Measurements from ENCODE around the gene NFYA.
A peak's percentile ranks its signal among the peaks of the same experiment; 100 is the strongest.

The NFYA gene

GRCh38 chr6:41027799-41028560, 44.8 kb upstream of the NFYA start (continued):
- TF ChIP-seq ZXDB (tag by site-specific recombination; IDR thresholded peaks at IDR 0.05) (0 out of 2 replicates have a peak, but pooled peaks have one; percentile 34), ZNF843 (tag by site-specific recombination; IDR thresholded peaks at IDR 0.05) (peak; percentile 39; the same call in 1 of the 2 replicates), ZSCAN30 (tag by site-specific recombination; IDR thresholded peaks at IDR 0.05) (peak; percentile 75), ZNF560 (tag by site-specific recombination; IDR thresholded peaks at IDR 0.05; ENCODE audit: borderline replicate concordance) (peak; percentile 66; the same call in 1 of the 2 replicates), ZNF76 (tag by site-specific recombination; IDR thresholded peaks at IDR 0.05; ENCODE audit: borderline replicate concordance, low read depth) (peak; percentile 65; the same call in 1 of the 2 replicates), SP3 (tag by site-specific recombination; IDR thresholded peaks at IDR 0.05) (peak; percentile 74), ZNF558 (tag by site-specific recombination; IDR thresholded peaks at IDR 0.05) (no peak), KLF9 (tag by site-specific recombination; IDR thresholded peaks at IDR 0.05; ENCODE audit: low read depth) (peak; percentile 91)
- TF ChIP-seq, protein P1, sequence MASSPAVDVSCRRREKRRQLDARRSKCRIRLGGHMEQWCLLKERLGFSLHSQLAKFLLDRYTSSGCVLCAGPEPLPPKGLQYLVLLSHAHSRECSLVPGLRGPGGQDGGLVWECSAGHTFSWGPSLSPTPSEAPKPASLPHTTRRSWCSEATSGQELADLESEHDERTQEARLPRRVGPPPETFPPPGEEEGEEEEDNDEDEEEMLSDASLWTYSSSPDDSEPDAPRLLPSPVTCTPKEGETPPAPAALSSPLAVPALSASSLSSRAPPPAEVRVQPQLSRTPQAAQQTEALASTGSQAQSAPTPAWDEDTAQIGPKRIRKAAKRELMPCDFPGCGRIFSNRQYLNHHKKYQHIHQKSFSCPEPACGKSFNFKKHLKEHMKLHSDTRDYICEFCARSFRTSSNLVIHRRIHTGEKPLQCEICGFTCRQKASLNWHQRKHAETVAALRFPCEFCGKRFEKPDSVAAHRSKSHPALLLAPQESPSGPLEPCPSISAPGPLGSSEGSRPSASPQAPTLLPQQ (tag by site-specific recombination; IDR thresholded peaks at IDR 0.05): peak; percentile 72; the same call in 1 of the 2 replicates

GRCh38 chr6:41028561-41029412, 44.0 kb upstream of the NFYA start:
- Histone ChIP-seq H3K4me3 (ENCODE audit: low read depth, low read length) (no peak overlapping the region), H3K4me1 (ENCODE audit: control insufficient read depth, insufficient read depth, low read length) (no peaks in the 10 kb centered on the region), H3K36me3 (ENCODE audit: control insufficient read depth in 2 of 2, insufficient read depth in 1 of 2, low read length in 2 of 2) (no peaks in the 10 kb centered on the region), H3K27ac (ENCODE audit: extremely low read depth, low read depth, low read length) (no peak overlapping the region), H3K9me3 (ENCODE audit: control insufficient read depth, insufficient read depth, low read depth, low read length) (no peaks in the 10 kb centered on the region)
- TF ChIP-seq ZNF398 (tag by site-specific recombination; IDR thresholded peaks at IDR 0.05): peak; percentile 66
- no peak for TF ChIP-seq ZNF530 (tag by site-specific recombination; IDR thresholded peaks at IDR 0.05; ENCODE audit: low read depth)
- no peak for TF ChIP-seq SP7 (tag by site-specific recombination; IDR thresholded peaks at IDR 0.05)
- TF ChIP-seq ZNF366 (tag by site-specific recombination; conservative IDR thresholded peaks at IDR 0.05): 0 out of 2 replicates have a peak, but pooled peaks have one; percentile 32
- TF ChIP-seq ZNF423 (tag by site-specific recombination; IDR thresholded peaks at IDR 0.05): no peak
- no peak for TF ChIP-seq ZNF621 (tag by site-specific recombination; IDR thresholded peaks at IDR 0.05)
- peak; percentile 12; the same call in 1 of the 2 replicates for TF ChIP-seq YY2 (tag by site-specific recombination; IDR thresholded peaks at IDR 0.05)
- POLR2A ChIA-PET: interaction anchor here (0.9 to 1.3 kb wide), 2 partner anchors 44 to 183 kb away, joined by 3 read pairs; partner anchors contain the start of genes NFYA and OARD1
- CTCF ChIA-PET: interaction anchor here (0.5 to 11.0 kb wide), 49 partner anchors 9 to 1658 kb away, joined by 3 to 146 read pairs (median 5); partner anchors contain the start of genes TSPO2 and UNC5CL

DNA sequence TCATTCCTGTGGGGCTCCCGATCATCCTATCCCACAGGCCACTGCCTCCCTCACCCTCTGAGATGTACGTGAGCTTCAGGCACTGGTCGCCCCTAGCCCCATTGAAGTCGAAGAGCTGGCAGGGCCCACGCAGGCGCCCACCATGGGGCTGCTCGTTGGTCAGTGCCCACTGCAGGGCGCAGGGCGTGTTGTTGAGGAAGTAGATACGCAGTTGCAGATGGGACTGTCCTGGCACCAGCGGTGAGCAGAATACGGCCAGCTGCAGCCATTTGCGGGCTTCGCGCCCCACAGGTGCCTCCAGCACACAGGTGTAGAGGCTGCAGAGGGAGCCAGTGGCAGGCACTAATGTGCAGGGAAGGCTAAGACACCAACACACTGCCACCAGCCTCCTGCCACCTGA, 39.9 kb upstream of the NFYA start:
- TF ChIP-seq ZNF174 (tag by site-specific recombination; IDR thresholded peaks at IDR 0.05) (no peak), ZNF549 (tag by site-specific recombination; IDR thresholded peaks at IDR 0.05) (no peak)
- ChIA-PET CTCF (interaction anchor here (0.7 to 1.1 kb wide), 2 partner anchors 8 to 155 kb away, joined by 3 to 5 read pairs; no protein-coding TSS in a partner anchor), POLR2A (no interaction called here)
- no peaks in the 10 kb centered on the region for H3K9me3 ChIP-seq (ENCODE audit: control insufficient read depth, insufficient read depth, low read depth, low read length)
- no peak overlapping the region for H3K4me3 ChIP-seq (ENCODE audit: low read depth, low read length)
- no peak overlapping the region for H3K27ac ChIP-seq (ENCODE audit: extremely low read depth, low read depth, low read length)
- H3K36me3 ChIP-seq (ENCODE audit: control insufficient read depth in 2 of 2, insufficient read depth in 1 of 2, low read length in 2 of 2): no peaks in the 10 kb centered on the region
- H3K4me1 ChIP-seq (ENCODE audit: control insufficient read depth, insufficient read depth, low read length): no peaks in the 10 kb centered on the region

Data from HEK293 (cell line).